H9 (cell line): ENCODE results near the gene BCL6. TPM values are rescaled to one million over a fixed set of nuclear protein-coding genes. Genes with fewer than 3 reads are reported as not detected.

Experiments
- DNase-seq: peaks from one replicate; pipeline ENCODE4 v3.0.0-alpha.2; 2017
- H2AFZ ChIP-seq: one replicate; pipeline ENCODE4 v1.6.1; 2013; ENCODE audit warnings: mild to moderate bottlenecking, low read length, control low read depth, moderate library complexity
- H2AK5ac ChIP-seq: 2 replicates; pipeline ENCODE4 v1.6.1; 2013; ENCODE audit warnings: low read length, control low read depth, mixed read lengths; ENCODE audit not compliant: insufficient read length
- H2BK120ac ChIP-seq: one replicate; pipeline ENCODE4 v1.6.1; 2013; ENCODE audit warnings: low read depth, mild to moderate bottlenecking, low read length, control low read depth, inconsistent platforms; ENCODE audit not compliant: poor library complexity, severe bottlenecking
- H2BK12ac ChIP-seq: 2 replicates; pipeline ENCODE4 v1.6.1; 2013; ENCODE audit warnings: low read length, control low read depth, mixed read lengths, low read depth; ENCODE audit not compliant: insufficient read length
- H2BK15ac ChIP-seq: 2 replicates; pipeline ENCODE4 v1.6.1; 2013; ENCODE audit warnings: low read depth, low read length, control low read depth
- H2BK20ac ChIP-seq: one replicate; pipeline ENCODE4 v1.6.1; 2013; ENCODE audit warnings: low read depth, mild to moderate bottlenecking, low read length, control low read depth, inconsistent platforms; ENCODE audit not compliant: poor library complexity, severe bottlenecking
- H2BK5ac ChIP-seq: 2 replicates; pipeline ENCODE4 v1.6.1; 2013; ENCODE audit warnings: low read length, control low read depth, mixed read lengths; ENCODE audit not compliant: insufficient read length
- H3K14ac ChIP-seq: 2 replicates; pipeline ENCODE4 v1.6.1; 2013; ENCODE audit warnings: low read length, control low read depth; ENCODE audit not compliant: insufficient read depth
- H3K18ac ChIP-seq: 2 replicates; pipeline ENCODE4 v1.6.1; 2013; ENCODE audit warnings: low read depth, mild to moderate bottlenecking, mixed read lengths, low read length, control low read depth; ENCODE audit not compliant: insufficient read length
- H3K23ac ChIP-seq: 2 replicates; pipeline ENCODE4 v1.6.1; 2013; ENCODE audit warnings: low read length, control low read depth, mixed read lengths, low read depth; ENCODE audit not compliant: insufficient read length
- H3K23me2 ChIP-seq: 2 replicates; pipeline ENCODE4 v1.6.1; 2013; ENCODE audit warnings: low read depth, mild to moderate bottlenecking, mixed read lengths, low read length, control low read depth; ENCODE audit not compliant: insufficient read length, poor library complexity, severe bottlenecking
- H3K27ac ChIP-seq: 2 replicates; pipeline ENCODE4 v1.5.1; 2013; ENCODE audit warnings: low read length, control low read depth, mixed read lengths, low read depth; ENCODE audit not compliant: insufficient read length
- H3K27me3 ChIP-seq: 2 replicates; pipeline ENCODE4 v1.6.1; 2013; ENCODE audit warnings: low read length, control low read depth, inconsistent platforms; ENCODE audit not compliant: insufficient read depth
- H3K4ac ChIP-seq: 2 replicates; pipeline ENCODE4 v1.6.1; 2013; ENCODE audit warnings: low read depth, mild to moderate bottlenecking, control low read depth, inconsistent platforms, low read length, moderate library complexity
- H3K4me1 ChIP-seq: 2 replicates; pipeline ENCODE4 v1.6.1; 2013; ENCODE audit warnings: low read length, control low read depth, inconsistent platforms; ENCODE audit not compliant: insufficient read depth
- H3K4me2 ChIP-seq: 2 replicates; pipeline ENCODE4 v1.6.1; 2013; ENCODE audit warnings: low read length, control low read depth, mixed read lengths; ENCODE audit not compliant: insufficient read length, insufficient read depth
- H3K56ac ChIP-seq: 2 replicates; pipeline ENCODE4 v1.6.1; 2013; ENCODE audit warnings: low read depth, mild to moderate bottlenecking, mixed read lengths, low read length, control low read depth; ENCODE audit not compliant: insufficient read length
- H3K79me1 ChIP-seq: 2 replicates; pipeline ENCODE4 v1.6.1; 2013; ENCODE audit warnings: low read depth, mild to moderate bottlenecking, moderate library complexity, low read length, control low read depth, inconsistent platforms; ENCODE audit not compliant: insufficient read depth, poor library complexity, severe bottlenecking
- H3K79me2 ChIP-seq: 2 replicates; pipeline ENCODE4 v1.6.1; 2013; ENCODE audit warnings: low read length, control low read depth, inconsistent platforms; ENCODE audit not compliant: insufficient read depth
- H3K9ac ChIP-seq: 2 replicates; pipeline ENCODE4 v1.6.1; 2013; ENCODE audit warnings: low read length, control low read depth, mixed read lengths; ENCODE audit not compliant: insufficient read length; ENCODE audit errors: extremely low read depth
- H3K9me3 ChIP-seq: one replicate; pipeline ENCODE4 v1.6.1; 2013; ENCODE audit warnings: low read depth, low read length, inconsistent platforms; ENCODE audit not compliant: control insufficient read depth
- H3T11ph ChIP-seq: one replicate; pipeline ENCODE4 v1.6.1; 2013; ENCODE audit warnings: mild to moderate bottlenecking, low read length, control low read depth, inconsistent platforms
- H4K20me1 ChIP-seq: one replicate; pipeline ENCODE4 v1.6.1; 2013; ENCODE audit not compliant: control insufficient read depth, insufficient read length, insufficient read depth
- H4K5ac ChIP-seq: 2 replicates; pipeline ENCODE4 v1.6.1; 2013; ENCODE audit warnings: low read depth, mild to moderate bottlenecking, mixed read lengths, low read length, control low read depth; ENCODE audit not compliant: insufficient read length
- H4K8ac ChIP-seq: replicated peaks from 2 replicates; pipeline ENCODE4 v1.6.1; 2013; ENCODE audit warnings: low read length, control low read depth, mixed read lengths, low read depth; ENCODE audit not compliant: insufficient read length
- H4K91ac ChIP-seq: 2 replicates; pipeline ENCODE4 v1.6.1; 2013; ENCODE audit warnings: low read depth, mild to moderate bottlenecking, moderate library complexity, mixed read lengths, low read length, control low read depth; ENCODE audit not compliant: insufficient read length
- H3K27ac Mint-ChIP-seq, 3 experiments: 2 replicates in 2 of 3; 3 replicates in 1 of 3; pipeline ENCODE4 v1.8.0; 2020 to 2021; ENCODE audit warnings: mixed read lengths in 3 of 3, mild to moderate bottlenecking in 1 of 3, moderate library complexity in 1 of 3
- H3K27me3 Mint-ChIP-seq: 2 replicates; pipeline ENCODE4 v1.8.0; 2021; ENCODE audit warnings: low read depth, mild to moderate bottlenecking, moderate library complexity, mixed read lengths
- H3K36me3 Mint-ChIP-seq, 3 experiments: 2 replicates in 2 of 3; 3 replicates in 1 of 3; pipeline ENCODE4 v1.8.0; 2020 to 2021; ENCODE audit warnings: low read depth in 3 of 3, mixed read lengths in 3 of 3; ENCODE audit not compliant: insufficient read depth in 1 of 3
- H3K4me1 Mint-ChIP-seq, 2 experiments: 2 replicates each; pipeline ENCODE4 v1.8.0; 2020; ENCODE audit warnings: mixed read lengths in 2 of 2
- H3K4me3 Mint-ChIP-seq, 2 experiments: 2 replicates in 1 of 2; 3 replicates in 1 of 2; pipeline ENCODE4 v1.8.0; 2020 to 2021; ENCODE audit warnings: mild to moderate bottlenecking in 2 of 2, mixed read lengths in 2 of 2, moderate library complexity in 1 of 2
- H3K9me3 Mint-ChIP-seq, 2 experiments: 2 replicates in 1 of 2; 3 replicates in 1 of 2; pipeline ENCODE4 v1.8.0; 2020; ENCODE audit warnings: mild to moderate bottlenecking in 2 of 2, mixed read lengths in 2 of 2, moderate library complexity in 1 of 2
- CTCF ChIP-seq: fragments of 200-600 bp; sonication (generic); conservative IDR thresholded peaks from 3 replicates; pipeline ENCODE4 v1.8.0; 2021; ENCODE audit warnings: antibody characterized with exemption, mild to moderate bottlenecking
- WGBS: extraction: QIAGEN DNeasy Blood & Tissue Kit; methylation state at CpG from one replicate; pipeline ENCODE4 v1.1.7; 2013; ENCODE audit warnings: missing lambda C conversion rate, low lambda C conversion rate, mixed read lengths; ENCODE audit not compliant: insufficient read length; ENCODE audit errors: extremely low coverage; 5-methylcytosine and 5-hydroxymethylcytosine counted together
- total RNA-seq: library from RNA; stranded (reverse); gene quantifications from 2 replicates; pipeline ENCODE4 v1.2.1, GENCODE V29; 2021

BCL6 gene
- total RNA-seq, 1 experiment from 2014 or later: 3.4 TPM

- Histone ChIP-seq H3K56ac (no peak overlapping the region), H2AFZ (no peak overlapping the region), H4K8ac (no peak overlapping the region), H3K4me1 (no peaks in the 10 kb centered on the region), H2BK120ac (no peak overlapping the region), H2BK20ac (no peak overlapping the region), H3K27me3 (no peaks in the 10 kb centered on the region; the same call in 1 of the 2 replicates), H3K79me1 (no peaks in the 10 kb centered on the region), H3K14ac (no peak overlapping the region), H2AK5ac (no peak overlapping the region), H2BK15ac (no peak overlapping the region), H4K20me1 (no peaks in the 10 kb centered on the region), H3T11ph (no peak overlapping the region), H2BK12ac (no peak overlapping the region), H3K4me2 (no peak overlapping the region), H2BK5ac (no peak overlapping the region), H3K23me2 (no peaks in the 10 kb centered on the region), H3K23ac (no peak overlapping the region), H4K91ac (no peak overlapping the region), H3K4ac (no peak overlapping the region), H3K9me3 (no peaks in the 10 kb centered on the region), H4K5ac (no peak overlapping the region), H3K18ac (no peak overlapping the region), H3K79me2 (no peaks in the 10 kb centered on the region), H3K9ac (no peak overlapping the region), H3K27ac (no peak overlapping the region)
- Mint-ChIP-seq H3K27ac (no peak overlapping the region), H3K36me3 (no peaks in the 10 kb centered on the region), H3K9me3 (no peaks in the 10 kb centered on the region), H3K27me3 (peaks cover 2% of the 10 kb centered on the region; the same call in 1 of the 2 replicates), H3K4me3 (no peak overlapping the region), H3K4me1 (peaks cover 7 to 26% of the 10 kb centered on the region in 2 experiments)
- no CpG with 5 or more reads among the region's 2 CpGs for WGBS
- no peak for DNase-seq
- no peak for TF ChIP-seq CTCF
These were observed 20.1 kb upstream of the BCL6 start for GRCh38 chr3:187765342-187765741.
